Smooth muscle cell (in vitro differentiated cells): ENCODE results near the gene CD44. TPM values are rescaled to one million over a fixed set of nuclear protein-coding genes. Genes with fewer than 3 reads are reported as not detected.

ENCODE experiments used
- DNase-seq: peaks from one replicate; lab custom pipeline; 2025; ENCODE audit not compliant: unreplicated experiment; lab: John Stamatoyannopoulos, UW
- H2AFZ ChIP-seq: fragments of 200-600 bp; sonication (generic); 2 replicates; pipeline ENCODE4 v1.6.0; 2016; ENCODE audit warnings: antibody characterized with exemption, low read depth, mild to moderate bottlenecking
- H3F3A ChIP-seq: fragments of 200-600 bp; sonication (generic); 2 replicates; pipeline ENCODE4 v1.6.0; 2017; ENCODE audit warnings: antibody characterized with exemption, low read depth
- H3K27ac ChIP-seq: fragments of 200-600 bp; sonication (generic); 2 replicates; pipeline ENCODE4 v1.5.1; 2016; ENCODE audit warnings: low read depth, mild to moderate bottlenecking
- H3K27me3 ChIP-seq: fragments of 200-600 bp; sonication (generic); 2 replicates; pipeline ENCODE4 v1.6.1; 2016; ENCODE audit warnings: low read depth, mild to moderate bottlenecking
- H3K36me3 ChIP-seq: fragments of 200-600 bp; sonication (generic); 2 replicates; pipeline ENCODE4 v1.5.1; 2016; ENCODE audit warnings: low read depth
- H3K4me1 ChIP-seq: fragments of 200-600 bp; sonication (generic); 2 replicates; pipeline ENCODE4 v1.5.1; 2016; ENCODE audit warnings: low read depth
- H3K4me2 ChIP-seq: fragments of 200-600 bp; sonication (generic); 2 replicates; pipeline ENCODE4 v1.6.0; 2016; ENCODE audit warnings: mild to moderate bottlenecking
- H3K4me3 ChIP-seq: fragments of 200-600 bp; sonication (generic); 2 replicates; pipeline ENCODE4 v1.5.1; 2016; ENCODE audit warnings: mild to moderate bottlenecking
- H3K79me2 ChIP-seq: fragments of 200-600 bp; sonication (generic); 2 replicates; pipeline ENCODE4 v1.6.0; 2016; ENCODE audit warnings: low read depth, mild to moderate bottlenecking
- H3K9ac ChIP-seq: fragments of 200-600 bp; sonication (generic); 2 replicates; pipeline ENCODE4 v1.6.0; 2016; ENCODE audit warnings: low read depth
- H3K9me3 ChIP-seq: fragments of 200-600 bp; sonication (generic); replicated peaks from 2 replicates; pipeline ENCODE4 v1.5.1; 2016; ENCODE audit warnings: low read depth
- H4K20me1 ChIP-seq: fragments of 200-600 bp; sonication (generic); 2 replicates; pipeline ENCODE4 v1.6.0; 2016; ENCODE audit warnings: low read depth
- CTCF ChIP-seq: fragments of 200-600 bp; sonication (generic); IDR thresholded peaks from 2 replicates; pipeline ENCODE4 v1.5.1; 2017; ENCODE audit warnings: borderline replicate concordance, mild to moderate bottlenecking, antibody characterized with exemption; ENCODE audit not compliant: insufficient read depth, poor library complexity, severe bottlenecking
- WGBS: methylation state at CpG from one replicate; pipeline ENCODE4 v1.1.7; 2016; ENCODE audit warnings: low lambda C conversion rate; 5-methylcytosine and 5-hydroxymethylcytosine counted together
- polyA plus RNA-seq: library from polyadenylated mRNA; unstranded; fragments of >200 nt; fragmentation: Nextera tagmentation; extraction: Ambion mirVana; gene quantifications from 2 replicates; pipeline ENCODE4 v1.2.1, GENCODE V29; 2016
- total RNA-seq: library from RNA; depleted of rRNA; stranded (reverse); fragments of >200 nt; gene quantifications from 2 replicates; pipeline ENCODE4 v1.2.3, GENCODE V29; 2014

The CD44 gene
- total and polyA plus RNA-seq, 2 experiments from 2014 or later, result 116 to 248 TPM

GRCh38 chr11:35112846-35113105 lies 26.2 kb upstream of the CD44 start:
- H3K9me3 ChIP-seq, result no peaks in the 10 kb centered on the region
- WGBS, result 100% methylated on average over 1 of the region's 1 CpG
- H3K79me2 ChIP-seq, result no peaks in the 10 kb centered on the region

GRCh38 chr11:35114906-35115687 lies 23.9 kb upstream of the CD44 start:
- Histone ChIP-seq H3K27me3 (peaks cover 20% of the 10 kb centered on the region), H3K27ac (no peak overlapping the region), H3K4me1 (no peaks in the 10 kb centered on the region), H3K4me3 (no peak overlapping the region), H2AFZ (no peak overlapping the region), H3K36me3 (no peaks in the 10 kb centered on the region), H3K9ac (no peak overlapping the region), H4K20me1 (no peaks in the 10 kb centered on the region), H3K4me2 (no peak overlapping the region), H3K9me3 (no peaks in the 10 kb centered on the region), H3F3A (peaks cover 5% of the 10 kb centered on the region), H3K79me2 (no peaks in the 10 kb centered on the region)
- 91% methylated on average over 9 of the region's 9 CpGs for WGBS
- no peak for TF ChIP-seq CTCF
- no peak for DNase-seq

More at GRCh38 chr11:35112846-35113105, 26.2 kb upstream of the CD44 start:
- no peak overlapping the region for H3K4me2 ChIP-seq
- H3K9ac ChIP-seq, result no peak overlapping the region
- no peaks in the 10 kb centered on the region for H3K4me1 ChIP-seq
- no peak overlapping the region for H3K27ac ChIP-seq
- H4K20me1 ChIP-seq, result no peaks in the 10 kb centered on the region
- H3K27me3 ChIP-seq, result peaks cover 2% of the 10 kb centered on the region
- peaks cover 5% of the 10 kb centered on the region for H3F3A ChIP-seq
- H3K36me3 ChIP-seq, result no peaks in the 10 kb centered on the region
- H2AFZ ChIP-seq, result no peak overlapping the region
- DNase-seq, result no peak
- no peak for TF ChIP-seq CTCF
- no peak overlapping the region for H3K4me3 ChIP-seq

GRCh38 chr11:35115688-35116030 lies 23.3 kb upstream of the CD44 start:
- no peak overlapping the region for H3K4me2 ChIP-seq
- 73% methylated on average over 4 of the region's 4 CpGs for WGBS
- TF ChIP-seq CTCF, result no peak
- H3K27me3 ChIP-seq, result peaks cover 22% of the 10 kb centered on the region
- H3K79me2 ChIP-seq, result no peaks in the 10 kb centered on the region
- no peaks in the 10 kb centered on the region for H3K4me1 ChIP-seq
- no peak overlapping the region for H2AFZ ChIP-seq
- H3K27ac ChIP-seq, result no peak overlapping the region
- H3K4me3 ChIP-seq, result no peak overlapping the region
- no peaks in the 10 kb centered on the region for H3K9me3 ChIP-seq
- peaks cover 5% of the 10 kb centered on the region for H3F3A ChIP-seq
- H4K20me1 ChIP-seq, result no peaks in the 10 kb centered on the region
- no peak for DNase-seq
- no peaks in the 10 kb centered on the region for H3K36me3 ChIP-seq
- H3K9ac ChIP-seq, result no peak overlapping the region

GRCh38 chr11:35116245-35116644 lies 22.7 kb upstream of the CD44 start:
- no peaks in the 10 kb centered on the region for H3K36me3 ChIP-seq
- no peak overlapping the region for H3K4me2 ChIP-seq
- H3K79me2 ChIP-seq, result no peaks in the 10 kb centered on the region
- no peaks in the 10 kb centered on the region for H3K4me1 ChIP-seq
- no peak overlapping the region for H3K9ac ChIP-seq
- H3F3A ChIP-seq, result peaks cover 2% of the 10 kb centered on the region
- DNase-seq, result no peak
- H4K20me1 ChIP-seq, result no peaks in the 10 kb centered on the region
- no peaks in the 10 kb centered on the region for H3K9me3 ChIP-seq
- no peak for TF ChIP-seq CTCF
- 75% methylated on average over 5 of the region's 5 CpGs for WGBS
- no peak overlapping the region for H3K27ac ChIP-seq
- no peak overlapping the region for H2AFZ ChIP-seq
- H3K27me3 ChIP-seq, result peaks cover 28% of the 10 kb centered on the region
- H3K4me3 ChIP-seq, result no peak overlapping the region
